Mucosa of descending colon (tissue), 3 donors: ENCODE data around the gene TRMT1L. TPM values are rescaled to one million over a fixed set of nuclear protein-coding genes. Genes with fewer than 3 reads are reported as not detected.
A peak's percentile ranks its signal among the peaks of the same experiment; 100 is the strongest.

Source experiments
- ATAC-seq: fragments of 200-7000 bp; cut with Tn5 transposase; one replicate; pipeline ENCODE4 v1.9.1; 2020; ENCODE audit warnings: mild to moderate bottlenecking, moderate library complexity
- DNase-seq, 3 donors: peaks; one replicate each; pipeline ENCODE4 v3.0.0-alpha.2; 2020
- H3K36me3 ChIP-seq: fragments of 200-600 bp; one replicate; pipeline ENCODE4 v1.8.0; 2021; ENCODE audit warnings: low read depth, mild to moderate bottlenecking
- H3K4me1 ChIP-seq: fragments of 200-600 bp; one replicate; pipeline ENCODE4 v1.8.0; 2021; ENCODE audit warnings: low read depth, mild to moderate bottlenecking
- H3K4me3 ChIP-seq: fragments of 200-600 bp; one replicate; pipeline ENCODE4 v1.8.0; 2021; ENCODE audit warnings: mild to moderate bottlenecking
- H3K9me3 ChIP-seq: fragments of 200-600 bp; one replicate; pipeline ENCODE4 v1.8.0; 2021; ENCODE audit warnings: mild to moderate bottlenecking
- intact Hi-C, 2 donors: fragments of 100-400 bp; cut with DNase I in 1 of 2; cut with micrococcal nuclease in 1 of 2; formaldehyde crosslinking; loops; one replicate each; pipeline versions ENCODE4 v1.11.0 to v1.11.1; 2022; cut with DNase I, micrococcal nuclease
- total RNA-seq, 3 donors: library from RNA; stranded (reverse); fragmentation: NEBNext Ultra II Directional in 2 of 3; extraction: Animal tissue kit (Norgen Biotek cat#: 25700) in 2 of 3; gene quantifications; one replicate each; pipeline versions ENCODE4 v1.2.1 to v1.2.4, GENCODE V29; 2021 to 2023
- TF ChIP-seq, protein P1 (sequence below): fragments of 200-600 bp; IDR thresholded peaks from one replicate; pipeline ENCODE4 v1.8.0; 2022; ENCODE audit warnings: antibody characterized with exemption, mild to moderate bottlenecking
- donor health status: DM: no; HTN: no; CAD: no; lungs with moderate emphysema.
- donor health status: DM: no; HTN: no; CAD: no.
- donor health status: DM: no; HTN: yes; CAD: no.

Gene TRMT1L
- total RNA-seq, 3 donors from 2014 or later, result 16.3 to 22.9 (median 19.1) TPM

DNA sequence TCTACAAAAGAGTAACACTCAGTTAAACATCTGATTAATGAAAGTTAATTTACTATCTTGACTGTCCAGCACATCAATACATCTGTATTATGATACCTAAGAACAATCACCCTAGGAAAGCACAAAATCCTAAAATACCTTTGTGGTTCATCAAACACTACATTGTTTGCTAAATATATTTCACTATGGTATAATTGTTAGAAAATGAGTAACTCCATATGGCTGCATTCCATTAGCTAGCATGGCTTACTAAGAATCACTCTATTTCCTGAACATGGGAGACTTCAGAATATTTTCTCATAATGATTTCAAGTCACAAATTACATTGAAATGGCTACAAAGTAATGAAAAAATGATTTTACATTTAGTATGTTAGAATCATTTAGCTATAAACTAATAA lies 12.5 kb downstream of the TRMT1L start:
- Histone ChIP-seq H3K4me3 (no peak overlapping the region), H3K4me1 (no peaks in the 10 kb centered on the region), H3K9me3 (no peaks in the 10 kb centered on the region), H3K36me3 (no peaks in the 10 kb centered on the region)
- ATAC-seq (no peak), DNase-seq (no peak)
- TF ChIP-seq, protein P1, sequence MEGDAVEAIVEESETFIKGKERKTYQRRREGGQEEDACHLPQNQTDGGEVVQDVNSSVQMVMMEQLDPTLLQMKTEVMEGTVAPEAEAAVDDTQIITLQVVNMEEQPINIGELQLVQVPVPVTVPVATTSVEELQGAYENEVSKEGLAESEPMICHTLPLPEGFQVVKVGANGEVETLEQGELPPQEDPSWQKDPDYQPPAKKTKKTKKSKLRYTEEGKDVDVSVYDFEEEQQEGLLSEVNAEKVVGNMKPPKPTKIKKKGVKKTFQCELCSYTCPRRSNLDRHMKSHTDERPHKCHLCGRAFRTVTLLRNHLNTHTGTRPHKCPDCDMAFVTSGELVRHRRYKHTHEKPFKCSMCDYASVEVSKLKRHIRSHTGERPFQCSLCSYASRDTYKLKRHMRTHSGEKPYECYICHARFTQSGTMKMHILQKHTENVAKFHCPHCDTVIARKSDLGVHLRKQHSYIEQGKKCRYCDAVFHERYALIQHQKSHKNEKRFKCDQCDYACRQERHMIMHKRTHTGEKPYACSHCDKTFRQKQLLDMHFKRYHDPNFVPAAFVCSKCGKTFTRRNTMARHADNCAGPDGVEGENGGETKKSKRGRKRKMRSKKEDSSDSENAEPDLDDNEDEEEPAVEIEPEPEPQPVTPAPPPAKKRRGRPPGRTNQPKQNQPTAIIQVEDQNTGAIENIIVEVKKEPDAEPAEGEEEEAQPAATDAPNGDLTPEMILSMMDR, result no peak
- intact Hi-C loops, result no loop called here

DNA sequence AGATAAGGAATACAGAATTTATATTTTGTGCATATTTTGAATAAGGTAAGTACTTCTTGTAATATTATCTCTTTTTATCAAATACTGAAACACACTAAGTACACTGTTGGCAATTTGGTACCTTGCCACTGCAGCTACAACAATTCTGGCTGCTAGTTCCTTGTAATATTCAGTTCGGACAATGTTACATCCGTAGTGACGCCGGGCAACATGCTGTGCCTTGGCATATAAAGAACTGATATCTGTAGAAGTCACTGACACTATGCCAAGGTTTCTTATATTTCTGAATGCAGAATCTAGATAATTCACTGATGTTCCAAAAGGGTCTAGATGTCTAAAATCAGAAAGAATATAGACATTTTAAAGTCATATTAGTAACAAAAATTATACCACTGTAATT lies 17.5 kb downstream of the TRMT1L start:
- no peaks in the 10 kb centered on the region for H3K4me1 ChIP-seq
- TF ChIP-seq, protein P1, result no peak
- no peaks in the 10 kb centered on the region for H3K9me3 ChIP-seq
- DNase-seq (no peak), ATAC-seq (no peak)
- H3K4me3 ChIP-seq, result no peak overlapping the region
- no peaks in the 10 kb centered on the region for H3K36me3 ChIP-seq
- intact Hi-C loops, result no loop called here

DNA sequence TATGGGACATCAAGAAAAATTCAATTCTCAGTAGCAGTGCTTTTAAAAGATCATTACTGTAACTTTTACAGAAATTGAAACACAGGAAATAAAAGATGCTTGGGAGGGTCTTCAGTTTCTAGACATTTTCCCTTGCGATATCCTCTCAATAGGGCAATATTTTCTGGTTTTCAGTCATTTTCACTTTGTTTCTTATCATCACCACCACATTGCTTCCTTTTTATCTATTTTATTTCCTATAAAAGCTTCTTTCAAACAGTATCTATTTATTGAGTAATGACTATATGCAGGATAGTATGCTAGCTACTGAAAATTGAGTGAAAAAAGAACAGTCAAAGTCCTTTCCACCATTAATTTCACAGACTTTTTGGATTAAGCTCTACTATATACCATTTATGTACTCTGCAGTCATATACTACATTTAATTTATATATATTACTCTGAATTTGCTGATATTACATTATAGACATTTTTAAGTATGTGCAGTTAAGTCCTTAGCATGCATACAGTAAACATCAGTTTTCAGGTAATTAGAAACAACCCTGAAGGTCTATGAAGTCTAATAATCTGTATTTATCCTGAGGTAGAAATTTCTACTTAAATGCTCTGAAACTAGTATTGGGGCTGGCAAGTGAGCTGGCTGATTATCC lies 18.7 kb downstream of the TRMT1L start:
- TF ChIP-seq, protein P1, result no peak
- DNase-seq (no peak), ATAC-seq (no peak)
- no peaks in the 10 kb centered on the region for H3K4me1 ChIP-seq
- intact Hi-C loops, result no loop called here
- no peak overlapping the region for H3K4me3 ChIP-seq
- H3K36me3 ChIP-seq, result peaks cover 8% of the 10 kb centered on the region
- no peaks in the 10 kb centered on the region for H3K9me3 ChIP-seq

DNA sequence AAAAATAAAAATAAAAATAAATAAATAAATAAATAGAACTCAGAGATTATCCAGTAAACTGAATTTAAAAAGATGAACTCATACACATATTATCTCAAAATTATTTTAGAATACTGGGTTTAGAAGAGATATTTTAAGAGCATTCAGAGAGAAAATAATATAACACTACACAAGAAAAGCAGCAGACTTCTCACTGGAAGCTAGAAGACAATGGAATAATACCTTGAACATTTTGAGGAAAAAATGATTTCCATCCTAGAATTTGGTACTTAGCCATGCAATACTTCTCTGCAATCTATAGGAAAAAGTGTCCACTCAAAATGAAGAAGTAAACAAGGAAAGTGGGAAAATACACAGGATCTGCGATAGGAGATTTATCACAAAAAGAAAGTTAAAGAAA lies 24.2 kb downstream of the TRMT1L start:
- Histone ChIP-seq H3K36me3 (peaks cover 8% of the 10 kb centered on the region), H3K9me3 (peaks cover 5% of the 10 kb centered on the region), H3K4me1 (no peaks in the 10 kb centered on the region), H3K4me3 (no peak overlapping the region)
- no peak for ATAC-seq
- TF ChIP-seq, protein P1, result no peak
- DNase-seq, result no peak
- intact Hi-C loops, result no loop called here

DNA sequence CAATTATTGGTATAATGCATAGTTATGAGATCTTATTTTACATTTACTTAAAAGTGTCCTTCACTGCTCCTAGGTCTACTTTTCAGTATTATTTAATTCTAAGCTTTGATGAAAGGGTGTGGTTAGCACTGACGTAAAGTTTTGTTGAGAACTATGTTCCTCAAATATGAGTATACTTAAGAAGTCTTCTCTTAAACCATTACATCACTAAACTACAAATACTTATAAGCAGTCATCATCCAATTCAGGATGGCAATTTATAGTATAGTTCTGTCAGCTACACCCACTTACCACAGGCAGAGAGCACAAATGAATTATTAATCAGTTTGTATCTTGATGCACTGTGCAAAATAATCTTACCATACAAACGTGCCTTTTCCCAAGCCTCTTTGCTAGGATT lies 27.0 kb downstream of the TRMT1L start:
- no peak for DNase-seq
- H3K4me3 ChIP-seq, result no peak overlapping the region
- no peak for ATAC-seq
- TF ChIP-seq, protein P1, result no peak
- intact Hi-C loops, result no loop called here
- H3K4me1 ChIP-seq, result no peaks in the 10 kb centered on the region
- H3K9me3 ChIP-seq, result peaks cover 5% of the 10 kb centered on the region
- H3K36me3 ChIP-seq, result peaks cover 8% of the 10 kb centered on the region

DNA sequence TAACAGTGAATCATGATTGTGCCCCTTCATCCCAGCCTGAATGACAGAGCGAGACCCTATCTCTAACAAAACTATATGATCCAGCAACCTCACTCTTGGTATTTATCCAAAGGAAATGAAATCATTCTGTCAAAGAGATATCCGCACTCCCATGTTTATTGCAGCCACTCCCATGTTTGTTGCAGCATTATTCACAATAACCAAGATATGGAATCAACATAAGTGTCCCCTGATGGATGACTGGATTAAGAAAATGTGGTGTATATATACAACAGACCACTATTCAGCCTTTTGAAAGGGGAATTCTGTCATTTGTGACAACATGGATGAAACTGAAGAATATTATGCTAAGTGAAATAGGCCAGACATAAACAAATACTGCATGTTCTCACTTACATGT lies 44.4 kb downstream of the TRMT1L start:
- Histone ChIP-seq H3K36me3 (no peaks in the 10 kb centered on the region), H3K4me3 (no peak overlapping the region), H3K4me1 (no peaks in the 10 kb centered on the region), H3K9me3 (peaks cover 24% of the 10 kb centered on the region)
- TF ChIP-seq, protein P1, result no peak
- intact Hi-C loops, result no loop called here
- DNase-seq (peak in 1 of 3 donors; percentile 5), ATAC-seq (no peak)
